ENCODE results near the gene ARPC1B.

The ARPC1B gene

GRCh38 chr7:99397297-99397983, 22.9 kb downstream of the ARPC1B start:
- Histone ChIP-seq H3K9me3 (replicated peaks in 1 of 11) (no peaks in the 10 kb centered on the region), H3K27me3 (no peaks in the 10 kb centered on the region), H3K27ac (no peak overlapping the region; a peak in 1 of 22 replicates), H3K4me2 (no peak overlapping the region), H4K20me1 (peaks cover 52 to 100% (median 96%) of the 10 kb centered on the region in 11 experiments), H3K4me1 (peaks cover 10 to 18% (median 14%) of the 10 kb centered on the region in 10 experiments), H3K36me3 (peaks cover 87 to 98% (median 93%) of the 10 kb centered on the region in 11 experiments), H3K9ac (peak overlapping the region in 3 of 11 experiments; percentile 5 to 22 (median 9); a peak in 3 of 22 replicates), H3K4me3 (no peak overlapping the region)
- TF ChIP-seq Cebpa-rat (IDR thresholded peaks at IDR 0.05), result no peak

GRCh38 chr7:99398891-99399445, 24.4 kb downstream of the ARPC1B start:
- H3K4me2 ChIP-seq, result no peak overlapping the region
- no peak overlapping the region for H3K4me3 ChIP-seq
- H3K4me1 ChIP-seq, result peaks cover 0 to 3% (median under 1%) of the 10 kb centered on the region in 10 experiments; a peak in 5 of 20 replicates
- TF ChIP-seq Cebpa-rat (IDR thresholded peaks at IDR 0.05), result no peak
- peak overlapping the region in 3 of 11 experiments; percentile 11 to 45 (median 29); a peak in 3 of 22 replicates for H3K9ac ChIP-seq
- H3K27ac ChIP-seq, result no peak overlapping the region
- peaks cover 97 to 99% (median 98%) of the 10 kb centered on the region in 11 experiments for H3K36me3 ChIP-seq
- peaks cover 51 to 100% (median 97%) of the 10 kb centered on the region in 11 experiments for H4K20me1 ChIP-seq
- H3K27me3 ChIP-seq, result no peaks in the 10 kb centered on the region
- no peaks in the 10 kb centered on the region for H3K9me3 ChIP-seq (replicated peaks in 1 of 11)

GRCh38 chr7:99399597-99399996, 25.1 kb downstream of the ARPC1B start:
- Histone ChIP-seq H4K20me1 (peaks cover 51 to 100% (median 97%) of the 10 kb centered on the region in 11 experiments), H3K4me1 (peaks cover 0 to 5% (median 3%) of the 10 kb centered on the region in 10 experiments; a peak in 8 of 20 replicates), H3K9me3 (replicated peaks in 1 of 11) (no peaks in the 10 kb centered on the region), H3K36me3 (peaks cover 97 to 99% (median 98%) of the 10 kb centered on the region in 11 experiments), H3K4me3 (no peak overlapping the region), H3K27me3 (no peaks in the 10 kb centered on the region), H3K9ac (0 out of 22 replicates have a peak overlapping the region, but pooled peaks of 1 of the 11 experiments have one; percentile 13), H3K27ac (0 out of 22 replicates have a peak overlapping the region, but pooled peaks of 1 of the 11 experiments have one; percentile 15), H3K4me2 (no peak overlapping the region)
- TF ChIP-seq Cebpa-rat (IDR thresholded peaks at IDR 0.05), result no peak

DNA sequence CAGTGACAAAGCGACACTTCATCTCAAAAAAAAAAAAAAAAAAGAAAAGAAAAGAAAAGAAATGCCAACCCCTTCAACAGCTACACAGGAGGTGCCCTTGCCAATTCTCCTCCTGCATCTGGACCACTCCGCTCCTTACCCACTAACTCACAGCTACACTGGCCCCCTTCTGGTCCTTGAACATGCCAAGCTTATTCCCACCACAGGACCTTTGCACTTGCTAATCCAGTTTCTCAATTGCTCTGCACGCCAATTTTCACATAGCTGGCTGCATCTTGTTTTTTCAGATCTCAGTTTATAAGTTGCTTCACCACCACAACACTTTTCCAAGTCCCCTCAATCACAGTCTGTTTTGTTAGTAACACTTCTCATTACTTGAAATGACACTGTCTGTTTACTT, 28.3 kb downstream of the ARPC1B start:
- peaks cover 17 to 33% (median 24%) of the 10 kb centered on the region in 10 experiments for H3K4me1 ChIP-seq
- no peak overlapping the region for H3K27ac ChIP-seq
- peaks cover 68 to 100% (median 97%) of the 10 kb centered on the region in 11 experiments for H4K20me1 ChIP-seq
- no peaks in the 10 kb centered on the region for H3K27me3 ChIP-seq
- H3K36me3 ChIP-seq, result peaks cover 71 to 87% (median 81%) of the 10 kb centered on the region in 11 experiments
- H3K9ac ChIP-seq, result no peak overlapping the region
- H3K9me3 ChIP-seq (replicated peaks in 1 of 11), result no peaks in the 10 kb centered on the region
- H3K4me2 ChIP-seq, result no peak overlapping the region
- no peak overlapping the region for H3K4me3 ChIP-seq
- TF ChIP-seq Cebpa-rat (IDR thresholded peaks at IDR 0.05), result no peak

DNA sequence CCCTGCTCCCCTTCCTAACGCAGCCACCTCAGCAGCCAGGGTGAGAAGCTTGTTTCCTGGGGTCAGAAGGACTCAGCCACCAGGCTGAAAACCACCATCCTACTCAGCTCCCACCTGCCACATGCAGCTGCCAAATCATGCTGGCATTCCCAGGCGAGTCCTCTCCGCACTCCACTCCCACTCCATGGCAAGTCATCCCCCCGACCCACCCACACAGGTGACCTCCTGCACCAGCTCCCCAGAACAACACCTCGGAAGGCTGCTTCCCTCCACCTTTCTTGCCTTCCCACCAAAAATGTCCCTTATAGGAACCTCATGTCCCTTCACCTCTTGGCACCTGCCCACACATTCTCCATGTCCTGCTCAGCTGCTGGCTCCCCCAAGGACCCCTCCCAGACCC, 29.2 kb downstream of the ARPC1B start:
- H3K4me3 ChIP-seq, result no peak overlapping the region
- no peaks in the 10 kb centered on the region for H3K27me3 ChIP-seq
- peaks cover 17 to 33% (median 24%) of the 10 kb centered on the region in 10 experiments for H3K4me1 ChIP-seq
- H3K9me3 ChIP-seq (replicated peaks in 1 of 11), result no peaks in the 10 kb centered on the region
- no peak overlapping the region for H3K27ac ChIP-seq
- H3K36me3 ChIP-seq, result peaks cover 62 to 78% (median 72%) of the 10 kb centered on the region in 11 experiments
- H4K20me1 ChIP-seq, result peaks cover 65 to 92% (median 88%) of the 10 kb centered on the region in 11 experiments
- no peak overlapping the region for H3K4me2 ChIP-seq
- H3K9ac ChIP-seq, result peak overlapping the region in 1 of 11 experiments; percentile 4; a peak in 1 of 22 replicates
- TF ChIP-seq Cebpa-rat (IDR thresholded peaks at IDR 0.05), result no peak

DNA sequence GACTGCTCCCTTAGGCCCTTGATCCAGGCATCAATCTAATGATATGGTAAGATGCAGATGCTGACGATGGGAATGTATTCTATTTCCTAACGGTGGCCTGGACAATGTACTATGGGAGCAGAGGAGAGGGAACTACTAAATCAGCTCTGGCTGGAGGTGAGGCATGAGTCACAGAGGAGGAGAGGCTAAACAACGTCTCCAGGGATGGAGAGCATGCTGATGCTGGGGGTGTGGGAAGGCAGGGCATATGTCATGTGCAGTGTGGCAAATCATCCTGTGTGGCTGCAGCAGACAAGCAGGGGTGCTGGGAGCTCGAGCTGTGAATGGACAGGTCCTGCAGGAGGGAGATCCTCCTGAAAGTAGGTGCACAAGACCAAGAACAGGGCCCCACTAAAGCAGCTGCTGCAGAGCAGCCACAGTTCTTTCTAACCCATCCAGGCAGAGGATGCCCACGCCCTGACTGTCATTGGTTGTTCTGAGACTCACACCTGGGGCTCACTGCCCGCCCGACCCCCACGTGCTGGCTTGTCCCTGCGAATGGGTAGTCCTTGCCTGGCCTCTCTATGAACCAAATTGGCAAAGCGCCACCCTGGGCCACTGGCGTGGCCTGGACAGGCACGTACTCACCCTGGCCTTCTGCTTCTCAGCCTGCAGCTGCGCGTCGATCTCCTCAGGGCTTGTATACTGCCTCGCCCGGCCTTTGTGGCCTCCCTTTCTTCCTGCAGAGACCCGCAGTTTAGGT, 29.9 kb downstream of the ARPC1B start:
- Histone ChIP-seq H4K20me1 (peaks cover 64 to 91% (median 84%) of the 10 kb centered on the region in 11 experiments), H3K36me3 (peaks cover 56 to 72% (median 65%) of the 10 kb centered on the region in 11 experiments), H3K4me3 (no peak overlapping the region), H3K9ac (peak overlapping the region in 2 of 11 experiments; percentile 4 to 11; a peak in 3 of 22 replicates), H3K4me2 (no peak overlapping the region), H3K4me1 (peaks cover 17 to 33% (median 24%) of the 10 kb centered on the region in 10 experiments), H3K27ac (no peak overlapping the region), H3K27me3 (no peaks in the 10 kb centered on the region), H3K9me3 (replicated peaks in 1 of 11) (no peaks in the 10 kb centered on the region)
- no peak for TF ChIP-seq Cebpa-rat (IDR thresholded peaks at IDR 0.05)

DNA sequence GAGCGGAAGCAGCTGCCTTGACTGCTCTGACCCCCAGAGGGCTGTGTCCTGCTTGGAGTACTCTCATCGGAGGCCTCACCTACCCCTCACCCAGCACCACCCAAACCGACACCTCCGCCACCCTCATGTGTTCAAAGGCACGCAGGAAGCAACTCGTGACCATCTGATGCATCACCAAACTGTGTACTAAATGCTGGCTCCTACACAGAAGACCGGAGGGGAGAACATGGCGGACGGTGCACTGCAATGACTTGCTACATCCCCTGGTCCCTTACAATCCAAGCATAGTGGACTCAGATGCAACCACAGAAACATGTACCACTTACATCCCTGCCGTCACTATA, 30.4 kb downstream of the ARPC1B start:
- Histone ChIP-seq H3K27ac (no peak overlapping the region), H3K9ac (peak overlapping the region in 1 of 11 experiments; percentile 11; a peak in 3 of 22 replicates), H3K27me3 (no peaks in the 10 kb centered on the region), H3K9me3 (replicated peaks in 1 of 11) (no peaks in the 10 kb centered on the region), H3K4me2 (no peak overlapping the region), H4K20me1 (peaks cover 64 to 91% (median 83%) of the 10 kb centered on the region in 11 experiments), H3K36me3 (peaks cover 51 to 67% (median 60%) of the 10 kb centered on the region in 11 experiments), H3K4me3 (no peak overlapping the region), H3K4me1 (peaks cover 21 to 36% (median 27%) of the 10 kb centered on the region in 10 experiments)
- no peak for TF ChIP-seq Cebpa-rat (IDR thresholded peaks at IDR 0.05)

GRCh38 chr7:99406557-99406956, 32.0 kb downstream of the ARPC1B start:
- no peak overlapping the region; a peak in 3 of 22 replicates for H3K27ac ChIP-seq
- peak overlapping the region in 9 of 10 experiments; percentile 74 to 100 (median 93); a peak in 12 of 20 replicates for H3K4me3 ChIP-seq
- H3K36me3 ChIP-seq, result peaks cover 50 to 66% (median 58%) of the 10 kb centered on the region in 11 experiments
- H3K9ac ChIP-seq, result peak overlapping the region; percentile 89 to 98 (median 94); a peak in 20 of 22 replicates
- TF ChIP-seq Cebpa-rat (IDR thresholded peaks at IDR 0.05), result no peak
- peaks cover 28 to 46% (median 39%) of the 10 kb centered on the region in 10 experiments for H3K4me1 ChIP-seq
- peak overlapping the region; percentile 82 to 99 (median 94) for H3K4me2 ChIP-seq
- no peaks in the 10 kb centered on the region for H3K9me3 ChIP-seq (replicated peaks in 1 of 11)
- no peaks in the 10 kb centered on the region for H3K27me3 ChIP-seq
- H4K20me1 ChIP-seq, result peaks cover 61 to 91% (median 79%) of the 10 kb centered on the region in 11 experiments

All from BLaER1 treated with 17β-estradiol and CSF1 and Interleukin-3, amounts not matched to agents 10 nM and 100 nM (cell line).